Measurements from ENCODE around the gene PLEKHG4.

The PLEKHG4 gene

GRCh38 chr16:67233596-67233995 is 45.7 kb upstream of the PLEKHG4 start:
- no peaks in the 10 kb centered on the region for H3K27me3 ChIP-seq (ENCODE audit: low read depth, low read length)
- no peak overlapping the region for H2AFZ ChIP-seq (ENCODE audit: low read depth, low read length)
- no peaks in the 10 kb centered on the region for H3K4me1 ChIP-seq (ENCODE audit: low read length)
- H3K79me2 ChIP-seq (ENCODE audit: low read length): peaks cover 4% of the 10 kb centered on the region
- TF ChIP-seq EZH2phosphoT487 (IDR thresholded peaks at IDR 0.05; ENCODE audit: low read depth): no peak
- no peak for TF ChIP-seq CTCF (IDR thresholded peaks at IDR 0.05; ENCODE audit: low read depth, low read length)
- H3K36me3 ChIP-seq (replicated peaks; ENCODE audit: low read depth, low read length): peaks cover 61% of the 10 kb centered on the region
- H3K27ac ChIP-seq (ENCODE audit: low read length): no peak overlapping the region
- no peaks in the 10 kb centered on the region for H4K20me1 ChIP-seq (ENCODE audit: insufficient read depth, low read length)
- no peak overlapping the region for H3K4me2 ChIP-seq (ENCODE audit: low read length)
- H3K9ac ChIP-seq (ENCODE audit: low read length): no peak overlapping the region
- H3K9me3 ChIP-seq (ENCODE audit: insufficient read depth, low read length): no peaks in the 10 kb centered on the region
- H3K4me3 ChIP-seq (ENCODE audit: low read length): no peak overlapping the region

GRCh38 chr16:67234180-67234597 is 45.1 kb upstream of the PLEKHG4 start:
- Histone ChIP-seq H3K9ac (ENCODE audit: low read length) (no peak overlapping the region), H3K4me2 (ENCODE audit: low read length) (no peak overlapping the region), H4K20me1 (ENCODE audit: insufficient read depth, low read length) (no peaks in the 10 kb centered on the region), H3K4me1 (ENCODE audit: low read length) (no peaks in the 10 kb centered on the region), H3K27ac (ENCODE audit: low read length) (no peak overlapping the region), H3K9me3 (ENCODE audit: insufficient read depth, low read length) (no peaks in the 10 kb centered on the region), H3K36me3 (replicated peaks; ENCODE audit: low read depth, low read length) (peaks cover 56% of the 10 kb centered on the region), H3K79me2 (ENCODE audit: low read length) (no peaks in the 10 kb centered on the region), H3K27me3 (ENCODE audit: low read depth, low read length) (no peaks in the 10 kb centered on the region), H3K4me3 (ENCODE audit: low read length) (no peak overlapping the region), H2AFZ (ENCODE audit: low read depth, low read length) (no peak overlapping the region)
- TF ChIP-seq EZH2phosphoT487 (IDR thresholded peaks at IDR 0.05; ENCODE audit: low read depth) (no peak), CTCF (IDR thresholded peaks at IDR 0.05; ENCODE audit: low read depth, low read length) (no peak)

GRCh38 chr16:67235816-67236562 is 43.3 kb upstream of the PLEKHG4 start:
- no peaks in the 10 kb centered on the region for H3K4me1 ChIP-seq (ENCODE audit: low read length)
- H4K20me1 ChIP-seq (ENCODE audit: insufficient read depth, low read length): no peaks in the 10 kb centered on the region
- no peak overlapping the region for H3K27ac ChIP-seq (ENCODE audit: low read length)
- H3K36me3 ChIP-seq (replicated peaks; ENCODE audit: low read depth, low read length): peaks cover 45% of the 10 kb centered on the region
- no peaks in the 10 kb centered on the region for H3K9me3 ChIP-seq (ENCODE audit: insufficient read depth, low read length)
- no peaks in the 10 kb centered on the region for H3K79me2 ChIP-seq (ENCODE audit: low read length)
- H3K4me2 ChIP-seq (ENCODE audit: low read length): no peak overlapping the region
- no peak overlapping the region for H3K9ac ChIP-seq (ENCODE audit: low read length)
- no peak overlapping the region for H3K4me3 ChIP-seq (ENCODE audit: low read length)
- TF ChIP-seq CTCF (IDR thresholded peaks at IDR 0.05; ENCODE audit: low read depth, low read length) (no peak), EZH2phosphoT487 (IDR thresholded peaks at IDR 0.05; ENCODE audit: low read depth) (no peak)
- no peaks in the 10 kb centered on the region for H3K27me3 ChIP-seq (ENCODE audit: low read depth, low read length)
- H2AFZ ChIP-seq (ENCODE audit: low read depth, low read length): no peak overlapping the region

- Histone ChIP-seq H2AFZ (ENCODE audit: low read depth, low read length) (no peak overlapping the region), H3K27me3 (ENCODE audit: low read depth, low read length) (no peaks in the 10 kb centered on the region), H3K79me2 (ENCODE audit: low read length) (no peaks in the 10 kb centered on the region), H3K36me3 (replicated peaks; ENCODE audit: low read depth, low read length) (peaks cover 38% of the 10 kb centered on the region), H3K9ac (ENCODE audit: low read length) (no peak overlapping the region), H4K20me1 (ENCODE audit: insufficient read depth, low read length) (no peaks in the 10 kb centered on the region), H3K27ac (ENCODE audit: low read length) (no peak overlapping the region), H3K4me3 (ENCODE audit: low read length) (no peak overlapping the region), H3K9me3 (ENCODE audit: insufficient read depth, low read length) (no peaks in the 10 kb centered on the region), H3K4me2 (ENCODE audit: low read length) (no peak overlapping the region), H3K4me1 (ENCODE audit: low read length) (no peaks in the 10 kb centered on the region)
- no peak for TF ChIP-seq EZH2phosphoT487 (IDR thresholded peaks at IDR 0.05; ENCODE audit: low read depth)
- no peak for TF ChIP-seq CTCF (IDR thresholded peaks at IDR 0.05; ENCODE audit: low read depth, low read length)
Measured at GRCh38 chr16:67236563-67237395, 42.6 kb upstream of the PLEKHG4 start.

Measured in OCI-LY3 (cell line).